OCI-LY3 (cell line): ENCODE measurements around the gene TIMM17A.

Experiments used
- H2AFZ ChIP-seq: fragments of 200-600, 300-600 bp; shearing (Covaris generic); 2 replicates; pipeline ENCODE4 v1.6.0; 2014; ENCODE audit warnings: antibody characterized with exemption, low read depth, low read length
- H3K27ac ChIP-seq: fragments of 200-600, 300-600 bp; sonication (generic); 2 replicates; pipeline ENCODE4 v1.5.1; 2014; ENCODE audit warnings: mild to moderate bottlenecking, low read length, moderate library complexity, mixed read lengths
- H3K27me3 ChIP-seq: fragments of 200-600, 300-600 bp; sonication (generic); 2 replicates; pipeline ENCODE4 v1.6.1; 2014; ENCODE audit warnings: low read depth, low read length, mixed read lengths
- H3K36me3 ChIP-seq: fragments of 200-600, 300-600 bp; sonication (generic); replicated peaks from 2 replicates; pipeline ENCODE3; 2014; ENCODE audit warnings: low read depth, low read length, mixed read lengths
- H3K4me1 ChIP-seq: fragments of 300-600, 200-600 bp; sonication (generic); 2 replicates; pipeline ENCODE4 v1.6.1; 2014; ENCODE audit warnings: low read length, mixed read lengths
- H3K4me2 ChIP-seq: fragments of 200-600, 300-600 bp; sonication (generic); 2 replicates; pipeline ENCODE4 v1.6.1; 2014; ENCODE audit warnings: low read length, mixed read lengths
- H3K4me3 ChIP-seq: fragments of 300-600, 200-600 bp; sonication (generic); 2 replicates; pipeline ENCODE4 v1.5.1; 2014; ENCODE audit warnings: antibody characterized with exemption, mild to moderate bottlenecking, low read length, moderate library complexity
- H3K79me2 ChIP-seq: fragments of 300-600, 200-600 bp; shearing (Covaris generic); 2 replicates; pipeline ENCODE4 v1.6.1; 2014; ENCODE audit warnings: mild to moderate bottlenecking, low read length, mixed read lengths
- H3K9ac ChIP-seq: fragments of 300-600, 200-600 bp; shearing (Covaris generic); 2 replicates; pipeline ENCODE4 v1.6.0; 2014; ENCODE audit warnings: mild to moderate bottlenecking, low read length, moderate library complexity
- H3K9me3 ChIP-seq: fragments of 200-600, 300-600 bp; shearing (Covaris generic); 2 replicates; pipeline ENCODE4 v1.6.1; 2014; ENCODE audit warnings: low read length, mixed read lengths; ENCODE audit not compliant: insufficient read depth
- H4K20me1 ChIP-seq: fragments of 200-600, 300-600 bp; sonication (generic); 2 replicates; pipeline ENCODE4 v1.6.1; 2016; ENCODE audit warnings: low read length, mixed read lengths; ENCODE audit not compliant: insufficient read depth
- EZH2phosphoT487 ChIP-seq: fragments of 200-600 bp; shearing (Covaris generic); IDR thresholded peaks from 2 replicates; pipeline ENCODE4 v1.6.1; 2018; ENCODE audit warnings: antibody characterized with exemption, mixed run types, low read depth
- TF ChIP-seq, protein P1 (sequence below): fragments of 200-600, 300-600 bp; sonication (generic); IDR thresholded peaks from 2 replicates; pipeline ENCODE4 v1.5.1; 2014; ENCODE audit warnings: antibody characterized with exemption, low read length, low read depth

The TIMM17A gene

DNA sequence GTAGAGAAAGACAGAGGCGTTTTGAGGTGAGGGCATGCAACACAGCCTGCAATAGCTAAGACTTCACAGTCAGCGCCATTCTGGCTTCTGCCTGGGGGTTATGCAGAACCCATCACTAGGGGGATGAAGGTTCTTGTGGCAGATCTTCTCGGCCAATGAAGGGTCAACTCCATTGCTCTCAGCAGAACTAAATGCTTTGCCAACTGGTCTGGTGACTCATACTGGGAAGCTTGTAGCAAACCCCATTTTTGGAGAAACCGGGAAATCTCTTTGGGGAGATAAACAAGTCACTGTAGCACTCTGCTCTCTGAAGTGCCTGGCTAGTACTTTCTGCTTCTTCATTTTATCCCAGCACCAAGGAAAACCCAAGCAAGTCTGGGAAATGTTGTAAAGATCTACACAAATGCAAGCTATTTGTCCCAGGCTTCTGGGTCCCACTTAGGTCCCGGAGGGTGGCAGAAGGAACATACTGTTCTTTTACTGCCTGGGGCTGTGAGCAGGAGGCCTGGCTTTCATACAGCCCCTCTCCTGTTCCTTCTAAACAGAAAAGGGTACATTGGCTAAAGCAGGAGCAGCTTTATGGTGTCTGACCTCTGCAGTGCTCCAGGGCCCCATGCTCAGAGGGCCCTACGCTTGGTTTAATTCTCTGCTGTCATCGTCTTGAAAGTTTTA is 37.8 kb upstream of the TIMM17A start:
- Histone ChIP-seq H3K36me3 (no peaks in the 10 kb centered on the region), H4K20me1 (no peaks in the 10 kb centered on the region), H3K4me2 (no peak overlapping the region), H3K27ac (no peak overlapping the region), H3K27me3 (peaks cover 11% of the 10 kb centered on the region; the same call in 1 of the 2 replicates), H3K4me3 (no peak overlapping the region), H3K79me2 (no peaks in the 10 kb centered on the region), H3K9ac (no peak overlapping the region), H3K9me3 (no peaks in the 10 kb centered on the region), H2AFZ (no peak overlapping the region), H3K4me1 (peaks cover 10% of the 10 kb centered on the region; the same call in 1 of the 2 replicates)
- TF ChIP-seq EZH2phosphoT487: no peak
- TF ChIP-seq, protein P1, sequence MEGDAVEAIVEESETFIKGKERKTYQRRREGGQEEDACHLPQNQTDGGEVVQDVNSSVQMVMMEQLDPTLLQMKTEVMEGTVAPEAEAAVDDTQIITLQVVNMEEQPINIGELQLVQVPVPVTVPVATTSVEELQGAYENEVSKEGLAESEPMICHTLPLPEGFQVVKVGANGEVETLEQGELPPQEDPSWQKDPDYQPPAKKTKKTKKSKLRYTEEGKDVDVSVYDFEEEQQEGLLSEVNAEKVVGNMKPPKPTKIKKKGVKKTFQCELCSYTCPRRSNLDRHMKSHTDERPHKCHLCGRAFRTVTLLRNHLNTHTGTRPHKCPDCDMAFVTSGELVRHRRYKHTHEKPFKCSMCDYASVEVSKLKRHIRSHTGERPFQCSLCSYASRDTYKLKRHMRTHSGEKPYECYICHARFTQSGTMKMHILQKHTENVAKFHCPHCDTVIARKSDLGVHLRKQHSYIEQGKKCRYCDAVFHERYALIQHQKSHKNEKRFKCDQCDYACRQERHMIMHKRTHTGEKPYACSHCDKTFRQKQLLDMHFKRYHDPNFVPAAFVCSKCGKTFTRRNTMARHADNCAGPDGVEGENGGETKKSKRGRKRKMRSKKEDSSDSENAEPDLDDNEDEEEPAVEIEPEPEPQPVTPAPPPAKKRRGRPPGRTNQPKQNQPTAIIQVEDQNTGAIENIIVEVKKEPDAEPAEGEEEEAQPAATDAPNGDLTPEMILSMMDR: no peak

DNA sequence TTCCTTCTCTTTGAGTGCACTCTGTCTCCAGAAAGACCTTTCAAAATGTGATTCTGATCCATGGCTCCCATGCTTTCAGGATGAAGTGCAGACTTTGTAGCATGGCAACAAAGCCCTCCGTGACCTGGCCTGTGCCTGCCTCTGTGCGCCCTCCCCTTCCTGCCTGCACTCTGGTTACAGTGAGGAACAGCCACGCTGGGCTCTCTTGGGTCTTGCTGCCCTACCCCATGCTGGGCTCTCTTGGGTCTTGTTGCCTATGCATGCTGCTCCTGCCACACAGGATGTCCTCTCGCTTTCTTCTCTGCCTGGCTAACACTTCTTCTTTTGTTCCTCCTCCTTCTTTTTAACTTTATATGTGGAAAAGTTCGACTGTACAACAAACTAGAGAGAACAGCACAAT is 37.0 kb upstream of the TIMM17A start:
- H3K9me3 ChIP-seq: no peaks in the 10 kb centered on the region
- H3K9ac ChIP-seq: no peak overlapping the region
- TF ChIP-seq EZH2phosphoT487: no peak
- TF ChIP-seq, protein P1: no peak
- no peak overlapping the region for H2AFZ ChIP-seq
- H3K4me3 ChIP-seq: no peak overlapping the region
- H3K4me2 ChIP-seq: no peak overlapping the region
- H3K27ac ChIP-seq: no peak overlapping the region
- H3K27me3 ChIP-seq: peaks cover 11% of the 10 kb centered on the region; the same call in 1 of the 2 replicates
- H3K36me3 ChIP-seq: no peaks in the 10 kb centered on the region
- no peaks in the 10 kb centered on the region for H3K79me2 ChIP-seq
- H4K20me1 ChIP-seq: no peaks in the 10 kb centered on the region
- H3K4me1 ChIP-seq: peaks cover 10% of the 10 kb centered on the region; the same call in 1 of the 2 replicates

DNA sequence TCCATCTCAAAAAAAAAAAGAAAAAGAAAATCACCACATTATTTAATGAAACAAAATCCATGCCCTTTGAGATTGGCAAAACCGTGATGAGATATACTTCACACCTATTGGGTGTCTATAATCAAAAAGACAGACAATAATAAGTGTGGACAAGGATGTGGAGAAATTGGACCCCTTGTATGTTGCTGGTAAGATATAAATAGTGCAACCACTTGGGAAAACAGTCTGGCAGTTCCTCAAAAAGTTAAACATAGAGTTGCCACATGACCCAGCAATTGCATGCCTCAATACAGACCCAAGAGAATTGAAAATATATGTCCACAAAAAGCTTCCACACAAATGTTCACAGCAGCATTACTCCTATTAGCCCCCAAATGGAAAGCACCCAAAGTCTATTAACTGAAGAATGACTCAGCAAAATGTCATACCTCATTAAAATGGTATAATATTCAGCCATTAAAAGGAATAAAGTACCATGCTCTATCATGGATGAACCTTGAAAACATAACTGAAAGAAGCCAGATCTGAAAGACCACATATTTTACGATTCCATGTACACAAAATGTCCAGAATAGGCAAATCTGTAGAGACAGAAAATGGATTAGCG is 33.2 kb upstream of the TIMM17A start:
- no peaks in the 10 kb centered on the region for H4K20me1 ChIP-seq
- 0 out of 2 replicates have a peak overlapping the region, but pooled peaks have one; percentile 31 for H2AFZ ChIP-seq
- no peak overlapping the region for H3K27ac ChIP-seq
- H3K27me3 ChIP-seq: peaks cover 7% of the 10 kb centered on the region; the same call in 1 of the 2 replicates
- H3K4me3 ChIP-seq: no peak overlapping the region
- H3K9ac ChIP-seq: no peak overlapping the region
- no peak overlapping the region for H3K4me2 ChIP-seq
- TF ChIP-seq, protein P1: no peak
- no peak for TF ChIP-seq EZH2phosphoT487
- H3K4me1 ChIP-seq: peaks cover 4% of the 10 kb centered on the region; the same call in 1 of the 2 replicates
- no peaks in the 10 kb centered on the region for H3K79me2 ChIP-seq
- H3K36me3 ChIP-seq: no peaks in the 10 kb centered on the region
- no peaks in the 10 kb centered on the region for H3K9me3 ChIP-seq

DNA sequence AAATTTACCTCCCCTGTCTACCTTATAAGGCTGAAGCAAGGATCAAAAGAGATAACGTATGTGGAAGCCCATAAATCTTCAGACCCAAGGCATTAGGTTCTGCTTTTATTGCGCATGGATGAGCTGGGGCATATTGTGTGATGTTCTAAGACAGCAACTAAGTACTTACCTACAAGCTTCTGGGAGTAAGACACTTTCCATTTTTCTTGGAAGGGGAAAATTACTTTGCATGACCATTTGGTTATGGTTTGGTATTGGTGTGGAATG is 30.1 kb upstream of the TIMM17A start:
- TF ChIP-seq EZH2phosphoT487: no peak
- TF ChIP-seq, protein P1: no peak
- H3K9me3 ChIP-seq: no peaks in the 10 kb centered on the region
- no peaks in the 10 kb centered on the region for H4K20me1 ChIP-seq
- H3K4me1 ChIP-seq: peaks cover 4% of the 10 kb centered on the region; the same call in 1 of the 2 replicates
- no peak overlapping the region for H3K4me3 ChIP-seq
- H3K27ac ChIP-seq: no peak overlapping the region
- peaks cover 11% of the 10 kb centered on the region for H3K27me3 ChIP-seq
- H3K4me2 ChIP-seq: no peak overlapping the region
- H3K79me2 ChIP-seq: no peaks in the 10 kb centered on the region
- no peak overlapping the region for H2AFZ ChIP-seq
- H3K9ac ChIP-seq: no peak overlapping the region
- no peaks in the 10 kb centered on the region for H3K36me3 ChIP-seq
